ENCODE data around the gene ATF6B.
A peak's percentile ranks its signal among the peaks of the same experiment; 100 is the strongest.

The ATF6B gene

DNA sequence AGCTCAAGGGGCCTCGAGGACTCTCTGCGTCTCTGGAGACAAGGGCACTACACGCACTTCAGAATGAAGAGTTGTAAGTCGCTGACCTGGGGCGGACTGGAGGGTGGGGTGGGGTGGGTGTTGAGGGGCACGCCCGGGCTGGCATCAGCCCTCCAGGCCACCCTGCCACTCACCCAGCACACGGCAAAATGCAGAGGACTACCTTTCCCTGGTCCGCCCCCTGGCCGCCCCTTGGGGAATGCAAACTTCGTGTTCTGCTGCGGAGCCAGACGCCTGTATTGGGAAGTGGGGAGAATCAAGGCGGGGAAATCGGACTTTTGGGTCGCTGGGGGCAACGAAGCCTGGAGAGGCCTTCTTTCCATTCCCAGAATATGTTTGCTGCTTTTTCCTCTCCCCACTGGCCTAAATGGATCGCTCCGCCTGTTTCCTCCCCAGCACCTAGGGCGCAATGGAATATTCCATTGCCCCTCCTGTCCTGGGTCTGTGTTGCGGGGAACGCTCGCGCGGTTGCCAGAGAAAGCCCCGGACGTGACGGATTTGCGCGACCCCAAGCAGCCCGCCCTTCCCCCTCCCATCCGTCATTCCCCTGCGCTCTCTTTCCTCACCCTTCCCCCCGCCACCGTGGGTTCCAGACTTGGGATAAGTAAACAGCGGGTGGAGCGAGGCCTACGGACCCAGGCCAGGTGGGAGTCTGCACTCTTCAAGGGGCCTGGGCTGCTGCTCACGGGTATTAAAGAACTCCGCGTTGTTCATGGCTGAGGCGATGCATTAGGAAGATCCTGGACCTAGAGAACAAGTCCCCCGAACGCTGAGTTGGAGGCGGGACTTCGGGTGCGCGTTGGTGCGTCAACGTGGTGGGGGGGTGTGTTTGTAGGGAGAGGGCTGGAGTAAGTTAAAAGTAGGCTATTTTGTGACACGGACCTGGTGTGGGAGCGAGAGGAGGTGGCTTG is 25.8 kb upstream of the ATF6B start, which contains the start of gene PPT2:
Gene PPT2 (plus strand): TSS at position 578 of the 950 bp plus-strand sequence. CDS start 454 bp downstream, outside the sequence.
- WGBS, 2 experiments (ENCODE audit: insufficient coverage in 2 of 2): 0% methylated on average over 24 to 36 of the region's 52 CpGs
- Histone ChIP-seq H3K4me3 (ENCODE audit: extremely low read depth, insufficient read depth, low read length, poor library complexity, severe bottlenecking) (peak within 1 kb of the TSS; percentile 95), H3K4me1 (ENCODE audit: control insufficient read depth, insufficient read depth, low read length, poor library complexity, severe bottlenecking) (peaks cover 22% of the 10 kb centered on the region), H3K9me3 (ENCODE audit: control insufficient read depth, low read length) (no peaks in the 10 kb centered on the region), H3K36me3 (ENCODE audit: control insufficient read depth, insufficient read depth, low read length) (peaks cover 37% of the 10 kb centered on the region), H3K27ac (ENCODE audit: low read depth, low read length, severe bottlenecking) (peak within 1 kb of the TSS; percentile 98)

- WGBS, 2 experiments (ENCODE audit: insufficient coverage in 2 of 2): 1 to 5% methylated on average over 14 to 30 of the region's 35 CpGs
- Histone ChIP-seq H3K27ac (ENCODE audit: low read depth, low read length, severe bottlenecking) (peak overlapping the region; percentile 98), H3K4me3 (ENCODE audit: extremely low read depth, insufficient read depth, low read length, poor library complexity, severe bottlenecking) (peak overlapping the region; percentile 95), H3K36me3 (ENCODE audit: control insufficient read depth, insufficient read depth, low read length) (peaks cover 28% of the 10 kb centered on the region), H3K9me3 (ENCODE audit: control insufficient read depth, low read length) (no peaks in the 10 kb centered on the region), H3K4me1 (ENCODE audit: control insufficient read depth, insufficient read depth, low read length, poor library complexity, severe bottlenecking) (peaks cover 22% of the 10 kb centered on the region)
Measured at GRCh38 chr6:32152769-32153563, 24.9 kb upstream of the ATF6B start.

DNA sequence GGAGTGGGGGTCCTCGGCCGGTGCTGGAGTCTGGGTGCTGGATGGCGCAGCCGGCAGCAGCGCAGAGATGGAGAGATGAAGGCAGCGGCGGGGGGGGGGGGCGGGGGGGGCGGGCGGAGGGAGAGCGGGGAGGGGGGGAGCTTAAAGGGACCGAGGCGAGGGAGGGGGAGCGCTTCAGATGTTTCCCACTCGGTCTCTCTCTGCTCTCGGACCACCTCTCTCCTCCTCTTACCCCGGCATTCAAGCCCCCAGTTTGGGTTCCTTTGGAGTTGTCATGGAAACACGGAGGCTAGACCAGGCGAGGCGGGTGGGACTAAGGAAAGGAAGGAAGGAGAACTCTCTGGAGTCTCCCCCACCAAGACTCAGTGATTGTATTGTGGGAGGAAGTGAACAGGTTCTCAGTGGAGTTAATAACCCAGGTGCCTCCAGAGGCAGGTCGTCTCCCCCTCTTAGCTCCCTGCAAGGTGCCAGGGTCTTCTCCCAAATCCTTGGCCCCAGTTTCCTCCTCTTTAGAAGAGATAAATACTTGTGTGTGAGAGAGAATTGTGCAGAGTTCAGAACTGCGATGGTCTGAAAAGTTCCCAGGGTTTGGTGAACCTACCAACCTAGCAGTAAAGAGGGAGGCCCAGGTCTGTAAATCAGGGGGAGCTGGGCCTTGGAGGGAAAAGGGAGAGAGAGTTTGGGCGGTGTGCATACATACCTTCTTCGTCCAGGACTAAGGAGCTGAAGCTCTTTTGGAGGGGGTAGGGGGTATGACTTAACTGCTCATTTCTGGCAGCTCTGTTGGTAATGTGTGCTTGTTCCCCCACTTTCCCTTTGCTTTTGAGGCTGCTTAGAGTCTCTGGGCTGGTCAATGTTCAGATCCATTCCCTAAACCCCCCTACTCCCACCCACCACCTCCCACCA is 24.1 kb upstream of the ATF6B start, which contains the start of gene PRRT1:
Gene PRRT1 (minus strand): TSS at position 77 of the 906 bp plus-strand sequence. CDS start 112 bp downstream, outside the sequence.
- H3K27ac ChIP-seq (ENCODE audit: low read depth, low read length, severe bottlenecking): peak within 1 kb of the TSS; percentile 98
- H3K36me3 ChIP-seq (ENCODE audit: control insufficient read depth, insufficient read depth, low read length): peaks cover 20% of the 10 kb centered on the region
- WGBS, 2 experiments (ENCODE audit: insufficient coverage in 2 of 2): 22 to 33% methylated on average over 1 to 3 of the region's 24 CpGs
- H3K4me1 ChIP-seq (ENCODE audit: control insufficient read depth, insufficient read depth, low read length, poor library complexity, severe bottlenecking): peaks cover 22% of the 10 kb centered on the region
- no peaks in the 10 kb centered on the region for H3K9me3 ChIP-seq (ENCODE audit: control insufficient read depth, low read length)
- peak within 1 kb of the TSS; percentile 95 for H3K4me3 ChIP-seq (ENCODE audit: extremely low read depth, insufficient read depth, low read length, poor library complexity, severe bottlenecking)

DNA sequence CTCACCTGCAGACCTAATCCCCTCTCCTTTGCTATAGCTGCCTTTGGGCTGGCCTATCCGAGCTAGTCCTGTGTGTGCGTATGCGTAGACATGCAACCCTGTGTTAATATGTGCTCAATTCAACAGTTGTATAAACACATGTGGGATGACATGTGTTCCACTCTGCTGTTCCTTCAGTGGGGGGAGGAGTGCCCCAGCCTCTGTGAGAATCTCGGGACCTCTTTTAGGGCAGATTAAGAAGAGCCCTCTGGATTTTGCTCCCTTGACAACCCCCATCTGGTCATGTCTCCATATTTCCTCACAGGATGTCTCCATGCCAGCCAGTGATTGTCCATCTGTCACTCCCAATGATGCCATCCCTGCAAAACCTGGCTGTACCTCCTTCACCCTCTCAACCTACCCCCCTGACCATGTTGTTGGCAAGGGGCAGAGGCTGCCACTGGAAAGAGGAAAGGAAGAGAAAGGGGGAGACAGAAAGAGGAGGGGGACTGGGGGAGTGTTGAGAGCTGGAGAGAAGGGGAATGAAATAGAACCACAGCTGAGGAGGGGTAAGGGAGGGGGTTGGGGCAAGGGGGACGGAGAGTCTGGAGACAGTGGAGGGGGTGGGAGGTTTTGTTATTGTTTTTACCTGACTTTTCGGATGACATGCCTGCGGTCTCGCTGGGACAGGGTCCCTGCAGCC is 23.3 kb upstream of the ATF6B start:
- Histone ChIP-seq H3K36me3 (ENCODE audit: control insufficient read depth, insufficient read depth, low read length) (peaks cover 12% of the 10 kb centered on the region), H3K9me3 (ENCODE audit: control insufficient read depth, low read length) (no peaks in the 10 kb centered on the region), H3K27ac (ENCODE audit: low read depth, low read length, severe bottlenecking) (no peak overlapping the region), H3K4me1 (ENCODE audit: control insufficient read depth, insufficient read depth, low read length, poor library complexity, severe bottlenecking) (peaks cover 29% of the 10 kb centered on the region), H3K4me3 (ENCODE audit: extremely low read depth, insufficient read depth, low read length, poor library complexity, severe bottlenecking) (peak overlapping the region; percentile 18)
- 58% methylated on average over 4 to 7 of the region's 8 CpGs for WGBS, 2 experiments (ENCODE audit: insufficient coverage in 2 of 2)

GRCh38 chr6:32149932-32150870 is 22.2 kb upstream of the ATF6B start:
- no peak overlapping the region for H3K4me3 ChIP-seq (ENCODE audit: extremely low read depth, insufficient read depth, low read length, poor library complexity, severe bottlenecking)
- H3K4me1 ChIP-seq (ENCODE audit: control insufficient read depth, insufficient read depth, low read length, poor library complexity, severe bottlenecking): peaks cover 28% of the 10 kb centered on the region
- H3K9me3 ChIP-seq (ENCODE audit: control insufficient read depth, low read length): no peaks in the 10 kb centered on the region
- no peak overlapping the region for H3K27ac ChIP-seq (ENCODE audit: low read depth, low read length, severe bottlenecking)
- H3K36me3 ChIP-seq (ENCODE audit: control insufficient read depth, insufficient read depth, low read length): peaks cover under 1% of the 10 kb centered on the region
- 70 to 72% methylated on average over 49 to 55 of the region's 55 CpGs for WGBS, 2 experiments (ENCODE audit: insufficient coverage in 2 of 2)

DNA sequence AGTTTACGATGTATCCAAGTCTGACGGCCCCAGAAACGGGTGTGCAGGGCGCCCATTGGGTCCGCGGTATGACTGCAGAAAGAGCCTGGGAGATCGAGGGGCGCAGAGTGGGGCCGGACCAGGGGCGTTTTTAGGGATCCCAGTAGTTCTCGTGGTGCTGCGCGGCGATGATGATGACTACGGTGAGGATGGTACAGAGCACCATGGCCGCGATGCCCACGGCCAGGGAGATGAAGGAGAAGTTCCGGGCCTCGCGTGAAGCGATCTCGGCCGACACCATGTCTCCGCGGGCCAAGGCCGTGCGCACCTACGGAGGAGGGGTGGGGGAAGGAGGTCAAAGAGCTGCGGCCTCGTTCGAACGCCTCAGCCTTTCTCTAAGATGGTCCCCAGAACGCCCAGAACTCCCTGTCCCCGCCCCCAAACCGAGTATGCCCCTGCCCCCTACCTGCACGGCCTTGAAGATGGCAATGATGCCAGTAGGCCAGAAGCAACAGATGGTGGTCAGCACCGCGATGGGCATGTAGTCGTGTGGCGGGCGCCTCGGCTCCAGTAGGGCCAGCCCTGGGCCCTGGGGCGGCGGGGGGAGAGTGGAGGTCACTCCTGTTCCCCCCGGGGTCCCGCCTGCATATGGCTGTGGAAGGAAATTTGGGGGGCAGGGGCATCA is 21.2 kb upstream of the ATF6B start:
- Histone ChIP-seq H3K4me3 (ENCODE audit: extremely low read depth, insufficient read depth, low read length, poor library complexity, severe bottlenecking) (no peak overlapping the region), H3K4me1 (ENCODE audit: control insufficient read depth, insufficient read depth, low read length, poor library complexity, severe bottlenecking) (peaks cover 22% of the 10 kb centered on the region)

GRCh38 chr6:32148289-32149091 is 20.4 kb upstream of the ATF6B start:
- no peaks in the 10 kb centered on the region for H3K9me3 ChIP-seq (ENCODE audit: control insufficient read depth, low read length)
- no peaks in the 10 kb centered on the region for H3K36me3 ChIP-seq (ENCODE audit: control insufficient read depth, insufficient read depth, low read length)
- WGBS, 2 experiments (ENCODE audit: insufficient coverage in 2 of 2): 96% methylated on average over 23 to 25 of the region's 39 CpGs
- no peak overlapping the region for H3K4me3 ChIP-seq (ENCODE audit: extremely low read depth, insufficient read depth, low read length, poor library complexity, severe bottlenecking)
- peaks cover 22% of the 10 kb centered on the region for H3K4me1 ChIP-seq (ENCODE audit: control insufficient read depth, insufficient read depth, low read length, poor library complexity, severe bottlenecking)
- H3K27ac ChIP-seq (ENCODE audit: low read depth, low read length, severe bottlenecking): no peak overlapping the region

More for the DNA sequence above, 21.2 kb upstream of the ATF6B start:
- Histone ChIP-seq H3K27ac (ENCODE audit: low read depth, low read length, severe bottlenecking) (no peak overlapping the region), H3K9me3 (ENCODE audit: control insufficient read depth, low read length) (no peaks in the 10 kb centered on the region), H3K36me3 (ENCODE audit: control insufficient read depth, insufficient read depth, low read length) (no peaks in the 10 kb centered on the region)
- 95 to 97% methylated on average over 39 to 40 of the region's 47 CpGs for WGBS, 2 experiments (ENCODE audit: insufficient coverage in 2 of 2)

GRCh38 chr6:32147401-32148132 is 19.5 kb upstream of the ATF6B start:
- H3K36me3 ChIP-seq (ENCODE audit: control insufficient read depth, insufficient read depth, low read length): no peaks in the 10 kb centered on the region
- no peak overlapping the region for H3K4me3 ChIP-seq (ENCODE audit: extremely low read depth, insufficient read depth, low read length, poor library complexity, severe bottlenecking)
- H3K4me1 ChIP-seq (ENCODE audit: control insufficient read depth, insufficient read depth, low read length, poor library complexity, severe bottlenecking): peaks cover 19% of the 10 kb centered on the region
- no peak overlapping the region for H3K27ac ChIP-seq (ENCODE audit: low read depth, low read length, severe bottlenecking)
- no peaks in the 10 kb centered on the region for H3K9me3 ChIP-seq (ENCODE audit: control insufficient read depth, low read length)
- 96 to 100% methylated on average over 3 to 4 of the region's 4 CpGs for WGBS, 2 experiments (ENCODE audit: insufficient coverage in 2 of 2)
